Activated CD8-positive, alpha-beta memory T cell treated with anti-CD3 and anti-CD28 coated beads, Interleukin-2, amount 10 ng/mL, durations not matched to agents 7 days and 5 days (primary cell): Measurements from ENCODE around the gene SHOC2. TPM values are rescaled to one million over a fixed set of nuclear protein-coding genes. Genes with fewer than 3 reads are reported as not detected.

ENCODE experiments used
- ATAC-seq: fragments of 150-1000 bp; cut with Tn5 transposase; one replicate; pipeline ENCODE4 v1.10.0; 2021; ENCODE audit warnings: moderate library complexity
- CTCF ChIA-PET: fragments of 350-600 bp; sonication (Branson Sonifier 250); formaldehyde crosslinking; loops from one replicate; lab custom pipeline; 2021; ENCODE audit warnings: antibody characterized with exemption; lab: Charles Lee
- DNase-seq: peaks from one replicate; pipeline ENCODE4 v3.0.0-alpha.2; 2020
- H3K27ac Mint-ChIP-seq: one replicate; pipeline ENCODE4 v1.8.0; 2021; ENCODE audit warnings: mild to moderate bottlenecking, mixed read lengths
- H3K27me3 Mint-ChIP-seq: one replicate; pipeline ENCODE4 v1.8.0; 2021; ENCODE audit warnings: mixed read lengths
- H3K36me3 Mint-ChIP-seq: one replicate; pipeline ENCODE4 v1.8.0; 2021; ENCODE audit warnings: mild to moderate bottlenecking, mixed read lengths
- H3K4me1 Mint-ChIP-seq: one replicate; pipeline ENCODE4 v1.8.0; 2021; ENCODE audit warnings: mixed read lengths
- H3K4me3 Mint-ChIP-seq: one replicate; pipeline ENCODE4 v1.8.0; 2021; ENCODE audit warnings: mild to moderate bottlenecking, moderate library complexity, mixed read lengths
- H3K9me3 Mint-ChIP-seq: one replicate; pipeline ENCODE4 v1.8.0; 2022; ENCODE audit warnings: low read depth, mixed read lengths
- total RNA-seq, 2 experiments: library from RNA; stranded (reverse); gene quantifications; one replicate each; pipeline ENCODE4 v1.2.3, GENCODE V29; 2021

SHOC2 gene
- total RNA-seq, 2 experiments from 2014 or later: 39.3 to 43.2 TPM

GRCh38 chr10:110985497-110986275 is 66.3 kb downstream of the SHOC2 start:
- Mint-ChIP-seq H3K36me3 (peaks cover 43% of the 10 kb centered on the region), H3K9me3 (peaks cover 3% of the 10 kb centered on the region), H3K27ac (no peak overlapping the region), H3K4me1 (peaks cover 11% of the 10 kb centered on the region), H3K4me3 (no peak overlapping the region), H3K27me3 (no peaks in the 10 kb centered on the region)
- ATAC-seq (no peak), DNase-seq (no peak)
- CTCF ChIA-PET: no interaction called here

GRCh38 chr10:110989016-110989415 is 69.6 kb downstream of the SHOC2 start:
- peaks cover 29% of the 10 kb centered on the region for H3K4me1 Mint-ChIP-seq
- H3K4me3 Mint-ChIP-seq: no peak overlapping the region
- no peak for DNase-seq
- H3K36me3 Mint-ChIP-seq: peaks cover 37% of the 10 kb centered on the region
- no peak for ATAC-seq
- H3K9me3 Mint-ChIP-seq: no peaks in the 10 kb centered on the region
- H3K27ac Mint-ChIP-seq: no peak overlapping the region
- CTCF ChIA-PET: no interaction called here
- no peaks in the 10 kb centered on the region for H3K27me3 Mint-ChIP-seq

GRCh38 chr10:110992006-110992800 is 72.8 kb downstream of the SHOC2 start:
- DNase-seq (no peak), ATAC-seq (no peak)
- Mint-ChIP-seq H3K27me3 (no peaks in the 10 kb centered on the region), H3K4me3 (peak overlapping the region; percentile 50), H3K4me1 (peaks cover 24% of the 10 kb centered on the region), H3K9me3 (no peaks in the 10 kb centered on the region), H3K36me3 (peaks cover 34% of the 10 kb centered on the region), H3K27ac (peak overlapping the region; percentile 57)
- CTCF ChIA-PET: interaction anchor here (0.6 to 1.3 kb wide), 3 partner anchors 13 to 246 kb away, joined by 3 read pairs; partner anchors contain the start of genes BBIP1 and SHOC2

- Mint-ChIP-seq H3K9me3 (no peaks in the 10 kb centered on the region), H3K27ac (peak overlapping the region; percentile 57), H3K4me1 (peaks cover 24% of the 10 kb centered on the region), H3K36me3 (peaks cover 31% of the 10 kb centered on the region), H3K27me3 (no peaks in the 10 kb centered on the region), H3K4me3 (peak overlapping the region; percentile 50)
- ATAC-seq (peak; percentile 93), DNase-seq (peak; percentile 46)
- CTCF ChIA-PET: interaction anchor here (1.2 to 1.3 kb wide), 2 partner anchors 14 to 74 kb away, joined by 3 read pairs; partner anchors contain the start of genes BBIP1 and SHOC2
These were observed 73.8 kb downstream of the SHOC2 start for GRCh38 chr10:110993024-110993693.

GRCh38 chr10:110994406-110995086 is 75.1 kb downstream of the SHOC2 start:
- peaks cover 25% of the 10 kb centered on the region for H3K36me3 Mint-ChIP-seq
- H3K4me3 Mint-ChIP-seq: no peak overlapping the region
- H3K9me3 Mint-ChIP-seq: no peaks in the 10 kb centered on the region
- no peak overlapping the region for H3K27ac Mint-ChIP-seq
- H3K27me3 Mint-ChIP-seq: no peaks in the 10 kb centered on the region
- CTCF ChIA-PET: interaction anchor here (1.1 kb wide), 1 partner anchor 11 kb away, joined by 5 read pairs; no protein-coding TSS in a partner anchor
- DNase-seq (no peak), ATAC-seq (no peak)
- H3K4me1 Mint-ChIP-seq: peaks cover 24% of the 10 kb centered on the region

GRCh38 chr10:110995301-110995700 is 75.9 kb downstream of the SHOC2 start:
- Mint-ChIP-seq H3K27me3 (no peaks in the 10 kb centered on the region), H3K27ac (no peak overlapping the region), H3K4me3 (no peak overlapping the region), H3K36me3 (peaks cover 22% of the 10 kb centered on the region), H3K4me1 (peaks cover 24% of the 10 kb centered on the region), H3K9me3 (no peaks in the 10 kb centered on the region)
- no peak for ATAC-seq
- DNase-seq: no peak
- CTCF ChIA-PET: interaction anchor here (1.1 kb wide), 1 partner anchor 10 kb away, joined by 5 read pairs; no protein-coding TSS in a partner anchor

GRCh38 chr10:110996256-110996655 is 76.9 kb downstream of the SHOC2 start:
- Mint-ChIP-seq H3K27ac (no peak overlapping the region), H3K36me3 (peaks cover 20% of the 10 kb centered on the region), H3K4me3 (no peak overlapping the region), H3K4me1 (peaks cover 24% of the 10 kb centered on the region), H3K27me3 (no peaks in the 10 kb centered on the region), H3K9me3 (no peaks in the 10 kb centered on the region)
- DNase-seq: no peak
- ATAC-seq: no peak
- CTCF ChIA-PET: no interaction called here

GRCh38 chr10:111004016-111004415 is 84.6 kb downstream of the SHOC2 start:
- Mint-ChIP-seq H3K4me3 (no peak overlapping the region), H3K36me3 (peaks cover 18% of the 10 kb centered on the region), H3K9me3 (no peaks in the 10 kb centered on the region), H3K27ac (no peak overlapping the region), H3K27me3 (no peaks in the 10 kb centered on the region), H3K4me1 (no peaks in the 10 kb centered on the region)
- CTCF ChIA-PET: no interaction called here
- ATAC-seq: no peak
- DNase-seq: no peak

GRCh38 chr10:111007486-111007885 is 88.1 kb downstream of the SHOC2 start:
- ATAC-seq: no peak
- CTCF ChIA-PET: no interaction called here
- peaks cover 16% of the 10 kb centered on the region for H3K36me3 Mint-ChIP-seq
- no peaks in the 10 kb centered on the region for H3K9me3 Mint-ChIP-seq
- no peak overlapping the region for H3K4me3 Mint-ChIP-seq
- no peaks in the 10 kb centered on the region for H3K4me1 Mint-ChIP-seq
- no peak for DNase-seq
- H3K27me3 Mint-ChIP-seq: no peaks in the 10 kb centered on the region
- H3K27ac Mint-ChIP-seq: no peak overlapping the region

GRCh38 chr10:111015181-111015580 is 95.8 kb downstream of the SHOC2 start:
- H3K27ac Mint-ChIP-seq: no peak overlapping the region
- no peak for ATAC-seq
- CTCF ChIA-PET: no interaction called here
- H3K36me3 Mint-ChIP-seq: peaks cover 31% of the 10 kb centered on the region
- DNase-seq: no peak
- H3K4me3 Mint-ChIP-seq: no peak overlapping the region
- H3K27me3 Mint-ChIP-seq: no peaks in the 10 kb centered on the region
- no peaks in the 10 kb centered on the region for H3K9me3 Mint-ChIP-seq
- H3K4me1 Mint-ChIP-seq: peaks cover 9% of the 10 kb centered on the region

GRCh38 chr10:111017098-111017497 is 97.7 kb downstream of the SHOC2 start:
- peaks cover 43% of the 10 kb centered on the region for H3K36me3 Mint-ChIP-seq
- CTCF ChIA-PET: no interaction called here
- DNase-seq (no peak), ATAC-seq (no peak)
- no peak overlapping the region for H3K4me3 Mint-ChIP-seq
- no peaks in the 10 kb centered on the region for H3K27me3 Mint-ChIP-seq
- H3K27ac Mint-ChIP-seq: no peak overlapping the region
- H3K4me1 Mint-ChIP-seq: peaks cover 9% of the 10 kb centered on the region
- H3K9me3 Mint-ChIP-seq: no peaks in the 10 kb centered on the region

- H3K4me3 Mint-ChIP-seq: no peak overlapping the region
- peaks cover 9% of the 10 kb centered on the region for H3K4me1 Mint-ChIP-seq
- H3K27me3 Mint-ChIP-seq: no peaks in the 10 kb centered on the region
- no peak for DNase-seq
- H3K9me3 Mint-ChIP-seq: no peaks in the 10 kb centered on the region
- CTCF ChIA-PET: no interaction called here
- peaks cover 45% of the 10 kb centered on the region for H3K36me3 Mint-ChIP-seq
- no peak overlapping the region for H3K27ac Mint-ChIP-seq
- ATAC-seq: no peak
These were observed 98.6 kb downstream of the SHOC2 start for GRCh38 chr10:111018021-111018420.

GRCh38 chr10:111023060-111023459 is 103.7 kb downstream of the SHOC2 start:
- peaks cover 5% of the 10 kb centered on the region for H3K4me1 Mint-ChIP-seq
- DNase-seq: no peak
- CTCF ChIA-PET: no interaction called here

More at GRCh38 chr10:111023060-111023459, 103.7 kb downstream of the SHOC2 start:
- H3K36me3 Mint-ChIP-seq: peaks cover 37% of the 10 kb centered on the region
- H3K27ac Mint-ChIP-seq: no peak overlapping the region
- H3K9me3 Mint-ChIP-seq: peaks cover 3% of the 10 kb centered on the region
- no peaks in the 10 kb centered on the region for H3K27me3 Mint-ChIP-seq
- ATAC-seq: no peak
- no peak overlapping the region for H3K4me3 Mint-ChIP-seq
